Neuron (in vitro differentiated cells): ENCODE results near the gene DOCK4.

Source experiments
- H2AFZ ChIP-seq: one replicate; pipeline ENCODE4 v1.6.1; 2013; ENCODE audit warnings: low read depth, mild to moderate bottlenecking, inconsistent platforms, low read length, moderate library complexity
- H3K27me3 ChIP-seq: one replicate; pipeline ENCODE4 v1.6.1; 2013; ENCODE audit warnings: low read length; ENCODE audit not compliant: insufficient read depth
- H3K36me3 ChIP-seq: one replicate; pipeline ENCODE4 v1.6.1; 2013; ENCODE audit warnings: low read length; ENCODE audit not compliant: insufficient read depth
- H3K4me1 ChIP-seq: one replicate; pipeline ENCODE4 v1.6.1; 2013; ENCODE audit warnings: low read length; ENCODE audit not compliant: insufficient read depth
- H3K4me3 ChIP-seq: 2 replicates; pipeline ENCODE4 v1.5.1; 2013; ENCODE audit warnings: mild to moderate bottlenecking, low read length, moderate library complexity
- H3K9me3 ChIP-seq: one replicate; pipeline ENCODE4 v1.6.1; 2013; ENCODE audit warnings: low read length

Gene DOCK4

GRCh38 chr7:111690364-111691111, 515.7 kb downstream of the DOCK4 start:
- H2AFZ ChIP-seq = no peak overlapping the region
- no peak overlapping the region for H3K4me3 ChIP-seq
- H3K27me3 ChIP-seq = no peaks in the 10 kb centered on the region
- no peaks in the 10 kb centered on the region for H3K9me3 ChIP-seq
- H3K4me1 ChIP-seq = no peaks in the 10 kb centered on the region
- H3K36me3 ChIP-seq = no peaks in the 10 kb centered on the region

GRCh38 chr7:111685349-111685748, 520.9 kb downstream of the DOCK4 start:
- Histone ChIP-seq H2AFZ (no peak overlapping the region), H3K4me3 (no peak overlapping the region), H3K4me1 (no peaks in the 10 kb centered on the region), H3K36me3 (no peaks in the 10 kb centered on the region), H3K9me3 (no peaks in the 10 kb centered on the region), H3K27me3 (no peaks in the 10 kb centered on the region)

- Histone ChIP-seq H3K9me3 (no peaks in the 10 kb centered on the region), H3K27me3 (no peaks in the 10 kb centered on the region), H3K36me3 (no peaks in the 10 kb centered on the region), H2AFZ (no peak overlapping the region), H3K4me1 (peaks cover 3% of the 10 kb centered on the region), H3K4me3 (no peak overlapping the region)
Measured at GRCh38 chr7:111682588-111683340, 523.4 kb downstream of the DOCK4 start.

- peaks cover 3% of the 10 kb centered on the region for H3K4me1 ChIP-seq
- no peaks in the 10 kb centered on the region for H3K27me3 ChIP-seq
- H3K9me3 ChIP-seq = no peaks in the 10 kb centered on the region
- H3K4me3 ChIP-seq = no peak overlapping the region
- H2AFZ ChIP-seq = no peak overlapping the region
- no peaks in the 10 kb centered on the region for H3K36me3 ChIP-seq
Measured at GRCh38 chr7:111681242-111681641, 525.0 kb downstream of the DOCK4 start.

GRCh38 chr7:111678986-111679385, 527.2 kb downstream of the DOCK4 start:
- H3K36me3 ChIP-seq = no peaks in the 10 kb centered on the region
- H2AFZ ChIP-seq = no peak overlapping the region
- H3K4me3 ChIP-seq = no peak overlapping the region
- H3K9me3 ChIP-seq = no peaks in the 10 kb centered on the region
- no peaks in the 10 kb centered on the region for H3K27me3 ChIP-seq
- peaks cover 3% of the 10 kb centered on the region for H3K4me1 ChIP-seq

GRCh38 chr7:111678281-111678680, 527.9 kb downstream of the DOCK4 start:
- no peak overlapping the region for H2AFZ ChIP-seq
- H3K4me1 ChIP-seq = peaks cover 3% of the 10 kb centered on the region
- H3K9me3 ChIP-seq = no peaks in the 10 kb centered on the region
- H3K4me3 ChIP-seq = no peak overlapping the region
- no peaks in the 10 kb centered on the region for H3K27me3 ChIP-seq
- no peaks in the 10 kb centered on the region for H3K36me3 ChIP-seq

GRCh38 chr7:111677848-111678247, 528.4 kb downstream of the DOCK4 start:
- no peak overlapping the region for H2AFZ ChIP-seq
- H3K36me3 ChIP-seq = no peaks in the 10 kb centered on the region
- H3K4me3 ChIP-seq = no peak overlapping the region
- H3K27me3 ChIP-seq = no peaks in the 10 kb centered on the region
- peaks cover 3% of the 10 kb centered on the region for H3K4me1 ChIP-seq
- H3K9me3 ChIP-seq = no peaks in the 10 kb centered on the region

GRCh38 chr7:111676811-111677210, 529.4 kb downstream of the DOCK4 start:
- H3K36me3 ChIP-seq = no peaks in the 10 kb centered on the region
- H2AFZ ChIP-seq = no peak overlapping the region
- no peak overlapping the region for H3K4me3 ChIP-seq
- peaks cover 3% of the 10 kb centered on the region for H3K4me1 ChIP-seq
- no peaks in the 10 kb centered on the region for H3K27me3 ChIP-seq
- no peaks in the 10 kb centered on the region for H3K9me3 ChIP-seq
